MM.1S (cell line): ENCODE measurements around the gene HOXD8.
A peak's percentile ranks its signal among the peaks of the same experiment; 100 is the strongest.

Experiments
- DNase-seq: peaks from one replicate; pipeline ENCODE4 v3.0.0-alpha.2; 2015
- H2AFZ ChIP-seq: fragments of 300-600 bp; sonication (generic); 2 replicates; pipeline ENCODE4 v1.6.0; 2016; ENCODE audit warnings: antibody characterized with exemption, low read length
- H3F3A ChIP-seq: fragments of 300-600 bp; sonication (generic); 2 replicates; pipeline ENCODE4 v1.6.1; 2016; ENCODE audit warnings: mild to moderate bottlenecking, antibody characterized with exemption, low read length, moderate library complexity, mixed read lengths; ENCODE audit not compliant: insufficient read depth
- H3K27ac ChIP-seq: fragments of 300-600 bp; sonication (generic); 2 replicates; pipeline ENCODE4 v1.5.1; 2016; ENCODE audit warnings: mild to moderate bottlenecking, low read length
- H3K27me3 ChIP-seq: fragments of 300-600 bp; sonication (generic); replicated peaks from 2 replicates; pipeline ENCODE4 v1.6.0; 2016; ENCODE audit warnings: low read length; ENCODE audit not compliant: insufficient read depth
- H3K36me3 ChIP-seq: fragments of 300-600 bp; sonication (generic); replicated peaks from 2 replicates; pipeline ENCODE4 v1.6.1; 2016; ENCODE audit warnings: mild to moderate bottlenecking, low read length, mixed read lengths; ENCODE audit not compliant: insufficient read depth
- H3K4me1 ChIP-seq: fragments of 300-600 bp; sonication (generic); 2 replicates; pipeline ENCODE4 v1.6.1; 2016; ENCODE audit warnings: low read length, mixed read lengths
- H3K4me2 ChIP-seq: fragments of 300-600 bp; sonication (generic); 2 replicates; pipeline ENCODE4 v1.6.0; 2016; ENCODE audit warnings: low read depth, low read length
- H3K4me3 ChIP-seq: fragments of 300-600 bp; sonication (generic); 2 replicates; pipeline ENCODE4 v1.5.1; 2016; ENCODE audit warnings: low read length, mixed read lengths
- H3K79me2 ChIP-seq: fragments of 300-600 bp; sonication (generic); 2 replicates; pipeline ENCODE4 v1.6.1; 2016; ENCODE audit warnings: mixed run types, low read length, mixed read lengths
- H3K9ac ChIP-seq: fragments of 300-600 bp; sonication (generic); 2 replicates; pipeline ENCODE4 v1.6.1; 2016; ENCODE audit warnings: low read length, mixed read lengths
- H3K9me2 ChIP-seq: fragments of 300-600 bp; sonication (generic); replicated peaks from 2 replicates; pipeline ENCODE4 v1.6.1; 2016; ENCODE audit warnings: mild to moderate bottlenecking, low read length, mixed read lengths; ENCODE audit not compliant: insufficient read depth
- H3K9me3 ChIP-seq: fragments of 300-600 bp; sonication (generic); replicated peaks from 2 replicates; pipeline ENCODE4 v1.6.1; 2016; ENCODE audit warnings: mild to moderate bottlenecking, low read length, mixed read lengths; ENCODE audit not compliant: insufficient read depth
- H4K20me1 ChIP-seq: fragments of 300-600 bp; sonication (generic); 2 replicates; pipeline ENCODE4 v1.6.1; 2016; ENCODE audit warnings: mild to moderate bottlenecking, low read length, moderate library complexity, mixed read lengths; ENCODE audit not compliant: insufficient read depth
- EZH2 ChIP-seq: fragments of 300-600 bp; sonication (generic); optimal IDR thresholded peaks from 2 replicates; pipeline ENCODE3; 2017; ENCODE audit warnings: low read depth, mild to moderate bottlenecking, antibody characterized with exemption, low read length, mixed read lengths
- EZH2phosphoT487 ChIP-seq: fragments of 300-600 bp; sonication (generic); IDR thresholded peaks from 2 replicates; pipeline ENCODE4 v1.6.1; 2018; ENCODE audit warnings: antibody characterized with exemption, low read length
- TF ChIP-seq, protein P1 (sequence below): fragments of 300-600 bp; sonication (generic); IDR thresholded peaks from 2 replicates; pipeline ENCODE4 v1.5.1; 2016; ENCODE audit warnings: antibody characterized with exemption, low read length, mixed read lengths

Gene HOXD8

DNA sequence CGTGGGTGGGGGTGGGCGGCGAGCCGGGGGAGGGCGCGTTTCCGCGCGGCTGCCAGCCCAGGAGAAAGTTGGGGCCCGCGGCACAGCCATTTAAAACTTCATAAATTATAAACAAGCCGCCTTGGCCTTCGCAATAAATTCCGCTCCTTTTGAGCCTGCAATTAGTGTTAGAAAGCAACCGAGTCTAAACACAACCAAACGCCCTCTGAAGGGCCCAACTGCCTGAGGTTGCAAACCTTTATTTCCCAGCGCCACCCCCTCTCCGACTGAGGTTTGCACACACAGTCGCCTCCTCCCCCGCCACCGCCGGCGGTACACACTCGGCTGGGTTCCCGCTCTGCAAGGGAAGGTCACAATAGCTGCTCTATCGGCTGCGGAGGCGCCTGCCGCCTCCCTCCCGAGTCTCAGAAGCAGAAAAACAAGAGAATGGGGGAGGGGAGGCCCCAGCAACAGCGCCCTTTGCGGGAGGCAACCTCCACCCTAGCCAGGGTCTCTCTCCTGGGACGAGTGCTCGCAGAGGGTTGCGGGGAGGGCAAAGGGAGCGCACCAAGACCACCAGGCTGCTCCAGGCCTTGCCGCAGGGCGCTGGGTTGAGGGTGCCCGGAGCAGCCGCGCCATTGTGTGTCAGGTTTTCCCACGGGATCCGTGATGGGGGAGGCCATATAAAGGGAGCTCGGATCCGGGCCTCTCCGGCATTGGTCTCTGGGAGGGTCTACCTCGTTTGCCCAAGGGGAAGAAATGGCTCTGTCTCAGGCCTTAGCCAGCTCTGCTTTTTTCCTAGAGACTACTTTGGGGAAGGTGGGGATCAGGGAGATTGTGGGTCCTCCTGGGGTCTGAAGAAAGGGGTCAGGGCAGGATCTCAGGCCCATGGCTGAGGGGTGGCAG is 45.6 kb downstream of the HOXD8 start:
- TF ChIP-seq, protein P1, sequence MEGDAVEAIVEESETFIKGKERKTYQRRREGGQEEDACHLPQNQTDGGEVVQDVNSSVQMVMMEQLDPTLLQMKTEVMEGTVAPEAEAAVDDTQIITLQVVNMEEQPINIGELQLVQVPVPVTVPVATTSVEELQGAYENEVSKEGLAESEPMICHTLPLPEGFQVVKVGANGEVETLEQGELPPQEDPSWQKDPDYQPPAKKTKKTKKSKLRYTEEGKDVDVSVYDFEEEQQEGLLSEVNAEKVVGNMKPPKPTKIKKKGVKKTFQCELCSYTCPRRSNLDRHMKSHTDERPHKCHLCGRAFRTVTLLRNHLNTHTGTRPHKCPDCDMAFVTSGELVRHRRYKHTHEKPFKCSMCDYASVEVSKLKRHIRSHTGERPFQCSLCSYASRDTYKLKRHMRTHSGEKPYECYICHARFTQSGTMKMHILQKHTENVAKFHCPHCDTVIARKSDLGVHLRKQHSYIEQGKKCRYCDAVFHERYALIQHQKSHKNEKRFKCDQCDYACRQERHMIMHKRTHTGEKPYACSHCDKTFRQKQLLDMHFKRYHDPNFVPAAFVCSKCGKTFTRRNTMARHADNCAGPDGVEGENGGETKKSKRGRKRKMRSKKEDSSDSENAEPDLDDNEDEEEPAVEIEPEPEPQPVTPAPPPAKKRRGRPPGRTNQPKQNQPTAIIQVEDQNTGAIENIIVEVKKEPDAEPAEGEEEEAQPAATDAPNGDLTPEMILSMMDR: no peak
- no peak for TF ChIP-seq EZH2
- TF ChIP-seq EZH2phosphoT487: no peak
- H3K36me3 ChIP-seq: no peaks in the 10 kb centered on the region
- no peaks in the 10 kb centered on the region for H3F3A ChIP-seq
- no peaks in the 10 kb centered on the region for H3K27me3 ChIP-seq
- H3K79me2 ChIP-seq: no peaks in the 10 kb centered on the region
- H3K9me2 ChIP-seq: no peaks in the 10 kb centered on the region
- H3K9me3 ChIP-seq: no peaks in the 10 kb centered on the region
- no peak overlapping the region for H3K9ac ChIP-seq
- H3K4me2 ChIP-seq: no peak overlapping the region
- DNase-seq: no peak
- no peak overlapping the region for H3K4me3 ChIP-seq
- H3K27ac ChIP-seq: no peak overlapping the region
- no peak overlapping the region for H2AFZ ChIP-seq
- H4K20me1 ChIP-seq: no peaks in the 10 kb centered on the region
- H3K4me1 ChIP-seq: no peaks in the 10 kb centered on the region

DNA sequence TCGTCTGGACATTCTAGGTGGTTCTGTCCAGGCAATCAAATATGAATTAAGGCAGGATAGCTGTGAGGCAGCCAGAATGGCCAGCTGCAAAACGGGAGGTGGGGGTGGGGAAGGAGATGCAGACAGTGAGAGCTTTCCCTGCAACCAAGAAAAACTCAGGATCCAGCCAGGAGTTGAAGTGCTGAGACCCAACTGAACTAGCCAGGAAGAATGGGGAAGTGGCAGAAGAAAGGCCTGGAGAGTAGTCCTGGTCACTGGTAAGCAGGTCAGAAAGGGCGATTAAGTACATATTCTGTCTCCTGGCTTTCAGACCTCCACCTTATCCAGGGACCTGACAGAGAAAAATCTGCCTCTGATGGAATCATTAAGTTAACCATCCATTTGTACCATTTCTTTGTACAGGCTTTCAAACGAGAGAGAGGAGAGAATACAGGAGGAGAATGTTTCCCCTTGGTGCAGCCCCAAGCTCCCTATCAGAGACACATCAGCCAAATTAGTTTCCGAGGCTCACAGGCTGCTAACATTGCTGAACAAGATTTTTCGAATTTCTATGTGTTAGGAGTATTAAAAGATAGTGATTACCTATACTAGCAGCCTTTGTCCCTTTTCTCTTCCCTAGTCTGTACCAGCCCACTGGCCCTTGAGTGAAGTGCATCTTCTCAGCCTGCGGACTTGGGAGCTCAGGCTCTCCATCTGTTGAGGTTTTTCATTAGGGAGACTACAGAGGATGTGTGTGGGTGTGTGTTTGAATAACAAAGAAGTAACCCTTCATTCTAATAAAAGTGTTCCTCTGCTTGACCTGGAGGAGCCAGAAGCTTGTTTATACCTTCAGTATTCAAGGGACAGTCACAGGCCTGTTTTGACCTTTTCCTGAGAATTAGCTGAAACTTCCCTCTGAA is 46.5 kb downstream of the HOXD8 start:
- Histone ChIP-seq H3K27me3 (no peaks in the 10 kb centered on the region), H3K4me3 (no peak overlapping the region)

DNA sequence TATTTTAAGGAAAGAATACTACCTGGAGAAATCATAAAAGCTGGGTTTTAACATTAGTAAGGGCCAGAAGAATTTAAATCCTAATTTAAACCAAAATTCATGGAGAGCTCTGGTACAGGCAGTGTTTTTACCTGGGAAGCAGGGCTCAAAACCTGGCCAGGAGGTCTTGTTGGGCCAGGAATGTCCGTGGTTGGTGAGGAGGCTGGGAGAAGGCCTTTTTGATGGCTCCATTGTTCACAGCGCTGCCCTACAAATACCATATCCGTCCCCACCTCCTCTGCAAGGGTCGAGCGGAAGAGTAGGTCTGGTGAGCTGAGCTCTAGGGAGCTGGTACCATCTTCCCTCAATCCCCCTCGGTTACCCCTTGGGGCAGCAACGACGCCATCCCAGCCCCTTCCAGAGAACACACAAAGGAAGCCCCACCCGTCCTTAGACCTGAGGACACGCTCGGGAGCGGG is 48.1 kb downstream of the HOXD8 start:
- no peak overlapping the region for H3K27ac ChIP-seq
- no peaks in the 10 kb centered on the region for H3K9me3 ChIP-seq
- TF ChIP-seq, protein P1: no peak
- TF ChIP-seq EZH2phosphoT487 (no peak), EZH2 (no peak)
- H3K9me2 ChIP-seq: no peaks in the 10 kb centered on the region
- H3K4me2 ChIP-seq: peak overlapping the region; percentile 65
- no peaks in the 10 kb centered on the region for H3F3A ChIP-seq
- no peaks in the 10 kb centered on the region for H3K36me3 ChIP-seq
- peak overlapping the region; percentile 51; the same call in 1 of the 2 replicates for H2AFZ ChIP-seq
- no peaks in the 10 kb centered on the region for H4K20me1 ChIP-seq
- no peaks in the 10 kb centered on the region for H3K79me2 ChIP-seq
- H3K27me3 ChIP-seq: no peaks in the 10 kb centered on the region
- no peaks in the 10 kb centered on the region for H3K4me1 ChIP-seq
- no peak overlapping the region for H3K9ac ChIP-seq
- H3K4me3 ChIP-seq: peak overlapping the region; percentile 63
- no peak for DNase-seq

More for the DNA sequence above, 46.5 kb downstream of the HOXD8 start:
- no peak for TF ChIP-seq EZH2
- TF ChIP-seq EZH2phosphoT487: no peak
- TF ChIP-seq, protein P1: no peak
- Histone ChIP-seq H3K36me3 (no peaks in the 10 kb centered on the region), H3K79me2 (no peaks in the 10 kb centered on the region), H3K4me2 (no peak overlapping the region), H3F3A (no peaks in the 10 kb centered on the region), H3K27ac (no peak overlapping the region), H2AFZ (no peak overlapping the region), H4K20me1 (no peaks in the 10 kb centered on the region), H3K9me3 (no peaks in the 10 kb centered on the region), H3K4me1 (no peaks in the 10 kb centered on the region), H3K9ac (no peak overlapping the region), H3K9me2 (no peaks in the 10 kb centered on the region)
- DNase-seq: no peak
